CD4-positive, alpha-beta T cell treated with Interleukin-10 for 1 hour (primary cell): ENCODE data around the gene ANKRD22.
"Not testable (repeated sequence)": the region's sequence is repeated elsewhere in the genome, so short reads cannot be mapped to it uniquely, and the experiment has no call there.

Experiments
- DNase-seq: peaks from one replicate; pipeline ENCODE4 v3.0.0-alpha.2; 2020

Gene ANKRD22

DNA sequence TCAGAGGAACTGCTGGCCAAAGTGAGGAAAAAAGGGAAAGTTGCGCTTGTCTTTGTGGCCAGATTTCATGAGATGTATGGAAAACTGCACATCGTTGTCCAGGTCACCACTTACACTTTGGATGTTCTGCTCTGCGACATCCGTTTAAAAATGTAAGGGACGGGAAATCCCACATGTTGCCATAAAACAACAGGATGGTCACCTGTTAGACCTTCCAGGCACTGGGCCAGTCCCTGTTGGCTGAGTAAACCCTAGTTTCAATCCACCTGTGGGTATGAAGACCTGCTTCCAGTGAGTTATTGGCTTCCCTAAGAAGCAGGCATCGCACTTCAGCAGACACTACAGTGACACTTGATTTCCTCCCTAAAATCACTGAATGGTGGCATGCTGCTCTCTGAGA lies 25.7 kb upstream of the ANKRD22 start:
- no peak for DNase-seq

DNA sequence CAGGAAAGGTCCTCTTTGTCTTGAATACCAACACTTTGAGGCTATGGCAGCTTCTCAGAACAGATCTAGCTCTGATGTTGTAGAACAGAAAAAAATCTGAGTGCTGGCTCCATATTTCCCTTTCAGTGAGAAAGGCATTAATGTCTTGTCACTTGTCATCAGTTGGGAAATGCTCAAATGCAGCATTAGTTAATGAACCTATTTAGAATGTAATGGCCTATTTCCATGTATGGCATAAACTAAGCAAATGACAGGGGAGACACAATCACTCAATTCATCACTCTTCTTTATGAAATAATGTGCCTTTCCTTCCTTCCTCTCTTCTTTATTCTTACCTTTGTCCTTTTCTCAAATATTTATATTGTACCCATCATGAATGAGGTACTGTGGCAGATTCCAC lies 23.4 kb upstream of the ANKRD22 start:
- DNase-seq = no peak

DNA sequence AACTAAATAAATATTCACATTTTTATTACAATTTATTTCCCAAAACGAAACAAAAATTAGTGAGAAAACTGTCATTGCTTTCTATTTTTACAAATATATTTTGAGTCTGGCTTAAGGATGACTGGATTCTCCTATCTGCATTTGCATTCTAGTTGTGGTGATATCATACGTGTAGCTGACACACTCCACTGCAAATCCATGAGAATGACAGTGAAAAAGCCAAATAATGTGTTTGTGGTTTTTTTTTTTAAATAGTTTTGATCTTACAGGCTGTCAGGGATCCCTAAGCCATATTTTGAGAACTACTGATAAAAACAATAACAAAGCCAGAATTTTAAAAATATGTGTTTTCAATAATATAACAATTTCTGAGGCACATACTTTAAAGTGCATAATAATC lies 22.6 kb upstream of the ANKRD22 start:
- no peak for DNase-seq

- no peak for DNase-seq
Observed at GRCh38 chr10:88873757-88874156, 22.1 kb upstream of the ANKRD22 start.

DNA sequence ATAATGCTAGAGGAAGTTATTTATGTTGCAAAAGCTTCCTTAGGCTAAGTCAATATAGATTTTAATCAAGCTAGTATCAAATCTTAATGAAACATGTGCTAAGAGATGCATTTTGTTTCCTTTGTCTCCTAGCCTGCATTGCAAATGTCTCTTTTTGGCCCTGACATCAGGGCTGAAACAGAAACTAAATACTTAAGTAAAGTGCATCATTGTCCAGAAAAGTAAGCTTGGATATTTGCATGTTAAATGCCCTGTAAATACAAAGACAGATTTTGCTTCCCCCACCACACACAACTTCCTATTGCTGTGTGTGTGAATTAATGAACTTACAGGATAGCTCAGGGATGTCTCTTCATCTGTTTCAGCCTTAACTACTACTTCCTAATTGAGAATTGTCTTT lies 18.4 kb upstream of the ANKRD22 start:
- DNase-seq = no peak

DNA sequence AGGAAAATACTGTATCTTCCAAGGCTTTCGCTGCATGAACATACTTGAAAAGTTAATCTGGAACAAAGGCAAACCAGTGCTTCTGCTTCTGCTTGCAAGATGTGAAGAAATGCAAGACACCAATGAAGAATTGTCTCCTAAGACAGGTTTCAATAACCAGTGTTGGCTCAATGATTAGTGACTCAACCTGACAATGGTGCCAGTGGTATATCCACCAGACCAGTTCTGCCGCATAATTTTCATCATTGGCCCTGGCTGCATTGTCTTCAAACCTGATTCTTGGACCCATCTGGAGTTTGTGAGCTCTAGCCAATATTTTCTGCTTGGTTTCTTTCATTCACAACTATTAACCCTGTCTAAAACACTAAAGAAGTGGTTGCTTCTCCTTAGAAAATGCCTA lies 14.8 kb upstream of the ANKRD22 start:
- no peak for DNase-seq

DNA sequence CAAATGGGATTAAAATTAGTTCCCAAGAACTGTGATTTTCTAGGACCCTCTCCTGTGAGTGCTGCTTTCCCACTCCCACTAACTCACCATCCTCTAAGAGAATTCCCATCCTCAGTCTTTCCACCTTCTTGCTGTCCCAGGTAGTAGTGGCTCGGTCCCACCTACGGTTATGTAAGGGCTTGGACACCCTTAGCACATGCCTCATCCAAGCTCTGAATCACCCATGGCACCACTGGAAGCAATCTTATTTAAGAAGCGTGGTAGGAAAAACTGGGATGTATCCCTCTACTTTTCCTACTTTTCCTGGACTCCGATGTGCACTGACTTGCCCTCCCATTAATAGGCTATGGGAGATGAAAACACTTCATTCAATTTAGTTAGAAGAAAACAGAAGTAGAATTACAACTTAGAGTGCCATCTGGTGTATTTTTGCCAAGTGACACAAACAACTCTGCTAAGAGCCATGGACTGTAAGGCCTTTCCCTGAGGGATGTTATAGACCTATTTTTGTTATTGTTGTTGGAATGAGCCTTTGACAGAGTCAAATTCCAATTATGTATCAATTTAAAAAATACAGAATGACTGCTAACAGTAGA lies 13.7 kb upstream of the ANKRD22 start:
- peak; percentile 19 for DNase-seq

GRCh38 chr10:88861036-88861435 lies 9.4 kb upstream of the ANKRD22 start:
- no peak for DNase-seq

DNA sequence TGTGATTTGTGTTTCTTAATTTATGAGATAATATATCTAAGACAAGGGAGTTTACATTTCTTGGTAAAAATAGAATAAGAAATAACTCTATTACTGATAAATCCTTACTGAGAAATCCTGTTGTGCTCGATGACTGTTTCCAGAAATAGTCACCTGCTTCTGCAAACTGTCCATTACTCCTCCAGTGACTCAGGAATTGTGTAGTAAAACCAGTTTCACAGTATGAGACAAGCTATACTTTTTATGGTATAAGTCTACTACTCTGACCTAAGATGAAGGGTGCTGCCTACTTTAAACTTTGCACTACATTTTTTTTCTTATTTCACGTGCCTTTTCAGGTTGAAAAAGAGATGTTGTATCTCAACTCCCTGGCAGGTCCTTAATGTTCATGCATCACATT lies 6.8 kb upstream of the ANKRD22 start:
- no peak for DNase-seq

- no peak for DNase-seq
Observed at GRCh38 chr10:88857831-88858230, 6.2 kb upstream of the ANKRD22 start.

GRCh38 chr10:88854684-88855083 lies 3.0 kb upstream of the ANKRD22 start:
- DNase-seq = no peak

DNA sequence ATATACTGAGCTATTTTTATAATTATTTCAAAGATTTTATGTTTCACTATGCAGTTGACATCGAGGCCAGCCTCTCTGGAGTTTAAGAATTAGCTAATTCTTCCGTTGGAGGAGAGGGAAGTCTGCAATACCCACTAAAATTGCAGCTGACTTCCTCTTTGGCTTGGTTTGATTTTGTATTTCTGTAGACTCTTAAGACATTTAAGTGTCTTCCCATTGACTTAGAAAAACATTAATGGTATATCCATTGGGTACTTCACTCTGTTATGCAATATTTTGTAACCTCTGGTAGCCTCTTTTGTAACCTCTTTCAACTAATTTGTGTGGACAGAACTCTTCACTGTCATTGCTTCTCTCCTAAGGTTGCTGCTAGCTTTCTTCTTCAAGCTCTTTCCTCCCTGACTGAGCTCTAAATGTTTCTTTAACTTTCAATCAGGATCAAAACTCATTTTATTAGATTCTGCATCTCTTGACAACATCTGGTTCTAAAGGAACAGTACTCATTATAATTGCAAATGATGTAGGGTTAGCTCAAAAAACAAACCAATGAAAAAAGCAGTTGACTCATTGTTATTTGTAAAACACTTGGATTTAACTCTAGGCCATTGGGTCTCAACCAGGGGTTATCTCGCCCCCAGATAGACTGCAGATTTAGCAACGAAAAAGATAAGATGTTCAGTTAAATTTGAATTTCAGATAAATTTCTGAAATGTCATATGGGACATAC lies 1.7 kb upstream of the ANKRD22 start:
- DNase-seq = no peak

DNA sequence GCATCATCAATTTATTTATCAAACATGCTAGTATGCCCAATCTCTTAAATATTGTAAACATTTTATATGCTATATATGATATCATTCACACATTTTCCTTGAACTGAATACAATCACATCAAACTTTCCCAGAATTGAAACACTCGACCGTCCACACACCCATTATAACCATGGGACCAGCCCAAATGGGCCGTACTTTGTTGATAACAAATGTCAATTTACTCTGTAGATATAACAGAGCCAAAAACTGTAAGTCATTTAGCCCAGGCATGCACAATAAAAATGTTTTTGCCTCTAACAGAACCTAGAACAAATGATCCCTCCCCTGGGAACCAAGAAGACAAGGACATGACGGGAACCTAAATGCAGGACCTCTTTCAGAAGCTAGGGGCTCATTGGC lies 683 bp upstream of the ANKRD22 start:
- no peak for DNase-seq

DNA sequence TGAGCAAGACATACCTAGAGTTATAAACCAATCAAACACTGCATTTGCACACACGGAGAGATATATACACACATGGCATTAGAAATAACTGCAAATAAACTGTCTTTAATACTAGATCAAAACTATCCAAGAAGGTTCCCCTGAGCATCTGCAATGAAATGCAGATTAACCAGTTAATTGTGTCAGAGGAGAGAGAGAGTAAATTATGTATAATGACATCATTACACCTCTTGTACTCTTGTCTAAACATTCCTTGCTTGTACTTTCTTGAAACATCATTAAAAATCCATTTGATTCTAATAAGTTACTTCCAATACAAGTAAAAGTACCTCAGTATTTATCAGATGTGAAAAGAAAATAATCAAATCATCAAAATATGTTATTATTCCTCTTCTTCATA lies 932 bp downstream of the ANKRD22 start:
- DNase-seq = no peak

GRCh38 chr10:88849234-88849633 lies 2.4 kb downstream of the ANKRD22 start:
- no peak for DNase-seq

DNA sequence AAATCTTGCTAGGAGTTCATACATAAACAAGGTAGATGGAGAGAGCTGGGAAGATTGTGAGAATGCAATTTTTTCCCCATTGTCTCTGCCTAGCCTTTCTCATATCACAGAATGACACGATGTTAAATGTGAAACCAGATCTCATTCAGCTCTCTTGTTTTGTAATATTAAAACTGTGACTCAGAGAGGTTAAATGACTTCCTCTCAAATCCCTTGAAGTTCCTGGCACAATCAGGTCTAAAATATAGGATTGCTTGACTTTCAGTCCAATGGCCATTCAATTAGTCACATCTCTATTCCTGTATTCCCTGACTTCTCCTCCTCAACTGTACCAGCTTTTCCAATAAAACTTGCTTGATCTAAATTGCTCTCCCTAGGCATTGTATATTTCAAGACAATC lies 3.1 kb downstream of the ANKRD22 start:
- no peak for DNase-seq

DNA sequence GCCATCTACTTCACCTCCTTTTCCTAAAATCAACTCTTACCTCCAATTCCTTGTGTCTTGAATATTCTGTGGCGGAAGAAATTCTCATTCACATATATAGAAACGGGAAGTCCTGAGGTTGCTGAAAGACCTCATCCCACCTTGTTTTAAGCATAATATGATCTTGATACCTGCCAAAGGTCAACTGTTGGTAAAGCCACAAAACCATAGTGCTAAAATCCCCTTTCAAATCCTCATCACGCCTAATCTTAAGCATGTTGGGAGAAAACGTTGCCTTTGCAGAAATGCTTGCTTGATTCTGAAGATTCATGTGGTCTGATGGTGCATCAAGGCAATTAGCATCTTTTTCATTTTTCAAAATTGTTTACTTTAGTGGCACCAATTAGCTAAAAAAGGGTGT lies 8.5 kb downstream of the ANKRD22 start:
- DNase-seq = no peak

DNA sequence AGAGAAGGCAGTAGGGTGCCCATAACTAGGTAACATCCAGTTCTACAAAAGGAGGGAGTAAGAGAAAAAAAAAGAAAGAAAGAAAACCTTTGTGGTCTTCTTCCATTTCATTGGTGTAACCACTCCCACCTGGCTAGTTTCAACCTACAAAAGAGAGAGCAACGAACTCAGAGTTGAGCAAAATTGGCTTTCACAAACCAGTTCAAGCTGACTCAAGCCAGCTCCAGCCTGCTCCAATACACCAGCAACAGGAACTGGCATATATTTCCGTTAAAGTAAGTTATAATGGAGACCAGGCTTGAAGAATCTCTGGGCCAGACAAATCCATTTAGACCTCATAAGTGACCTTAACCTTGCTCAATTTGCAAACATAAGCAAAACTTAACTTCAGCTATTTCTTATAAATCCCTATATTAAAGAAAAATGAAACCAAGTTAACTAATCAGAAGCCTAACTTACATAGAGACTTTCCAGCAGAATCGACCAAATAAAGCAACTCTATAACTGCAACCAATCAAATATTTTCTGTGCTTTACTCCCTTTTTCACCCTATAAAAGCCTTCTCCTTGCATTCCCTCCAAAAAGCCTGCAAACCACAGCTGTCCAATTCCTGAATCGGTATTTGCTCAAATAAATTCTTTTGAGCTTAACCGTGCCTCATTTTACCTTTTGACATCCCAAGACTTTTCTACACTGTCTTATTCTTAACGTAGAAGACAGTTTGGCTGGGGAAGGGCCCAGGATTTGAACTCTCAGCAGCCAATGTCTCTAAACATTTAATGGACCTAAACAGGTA lies 10.1 kb downstream of the ANKRD22 start:
- DNase-seq = no peak

- no peak for DNase-seq
Observed at GRCh38 chr10:88840881-88841280, 10.8 kb downstream of the ANKRD22 start.

DNA sequence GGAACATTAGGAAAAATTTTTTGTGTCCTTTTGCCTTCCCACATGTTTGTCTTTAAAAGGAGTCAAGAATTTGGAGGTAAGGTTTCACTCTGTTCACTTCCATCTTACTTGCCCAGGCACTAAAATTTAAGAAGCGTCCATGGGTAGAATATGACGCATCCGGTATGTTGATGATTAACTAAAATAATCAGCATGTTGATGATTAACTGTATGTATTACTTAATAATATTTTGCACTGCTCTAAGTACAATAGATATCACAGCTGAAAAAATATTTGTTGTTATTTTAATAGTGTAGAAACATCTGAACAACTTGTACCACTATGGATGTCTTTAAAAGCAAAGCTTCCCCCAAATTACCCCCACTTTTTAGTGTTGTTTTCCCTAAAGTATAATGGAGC lies 11.5 kb downstream of the ANKRD22 start:
- no peak for DNase-seq

GRCh38 chr10:88838766-88839350 lies 12.8 kb downstream of the ANKRD22 start:
- DNase-seq = no peak

GRCh38 chr10:88837632-88838031 lies 14.0 kb downstream of the ANKRD22 start:
- DNase-seq = not testable (repeated sequence)

DNA sequence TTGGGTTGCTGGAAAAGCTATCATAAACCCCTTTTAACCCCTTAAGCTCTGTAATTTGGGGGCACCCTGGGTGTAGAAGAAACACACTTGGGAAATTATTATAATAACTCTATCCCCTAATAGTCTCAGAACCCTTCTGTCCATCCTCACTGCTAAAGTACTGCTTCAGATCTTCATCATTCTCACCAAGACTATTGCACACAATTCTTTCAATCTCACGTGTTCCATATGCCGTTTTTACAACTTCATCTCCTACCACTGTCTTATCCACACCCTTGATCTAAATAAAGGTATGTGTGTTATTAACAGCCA lies 15.8 kb downstream of the ANKRD22 start:
- DNase-seq = no peak
